B cell (primary cell): ENCODE results near the gene CALHM1.

ENCODE experiments used
- EZH2 ChIP-seq: IDR thresholded peaks from 2 replicates; pipeline ENCODE4 v1.6.1; 2012; ENCODE audit warnings: borderline replicate concordance, low read depth, mild to moderate bottlenecking, moderate library complexity, low read length; ENCODE audit not compliant: insufficient read depth, poor library complexity, severe bottlenecking
- TF ChIP-seq, protein P1 (sequence below): fragments of 200-600 bp; IDR thresholded peaks from one replicate; pipeline ENCODE4 v1.8.0; 2022; ENCODE audit warnings: antibody characterized with exemption, mild to moderate bottlenecking

DNA sequence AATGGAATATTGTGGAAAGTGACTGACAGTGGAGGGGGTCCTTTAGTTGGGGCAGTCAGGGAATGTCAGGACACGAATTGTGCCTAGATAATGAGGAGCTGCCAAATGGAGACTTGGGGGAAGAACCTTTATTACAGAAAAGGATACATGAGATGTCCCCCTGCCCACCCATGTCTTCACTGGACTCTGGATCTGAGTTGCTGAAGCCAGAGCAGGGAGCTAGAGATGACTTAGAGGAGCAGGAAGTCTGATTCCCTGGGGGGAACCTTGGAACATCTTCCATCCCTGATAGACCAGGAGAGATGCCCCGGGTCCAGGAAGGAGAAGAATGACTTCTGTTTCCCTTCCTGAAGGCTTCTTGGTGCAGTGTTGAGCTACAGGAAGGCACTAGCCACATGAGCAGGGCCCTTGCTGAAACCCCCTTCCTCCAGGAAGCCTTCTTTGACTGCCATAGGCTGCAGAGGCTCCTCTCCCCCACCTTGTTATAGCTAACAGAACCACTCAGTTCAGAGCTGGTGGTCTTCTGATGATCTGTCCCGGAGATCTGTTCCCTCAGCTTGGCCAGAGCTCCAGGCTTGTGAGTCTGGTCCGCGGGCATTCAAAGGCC lies 34.1 kb upstream of the CALHM1 start:
- TF ChIP-seq EZH2: no peak
- TF ChIP-seq, protein P1, sequence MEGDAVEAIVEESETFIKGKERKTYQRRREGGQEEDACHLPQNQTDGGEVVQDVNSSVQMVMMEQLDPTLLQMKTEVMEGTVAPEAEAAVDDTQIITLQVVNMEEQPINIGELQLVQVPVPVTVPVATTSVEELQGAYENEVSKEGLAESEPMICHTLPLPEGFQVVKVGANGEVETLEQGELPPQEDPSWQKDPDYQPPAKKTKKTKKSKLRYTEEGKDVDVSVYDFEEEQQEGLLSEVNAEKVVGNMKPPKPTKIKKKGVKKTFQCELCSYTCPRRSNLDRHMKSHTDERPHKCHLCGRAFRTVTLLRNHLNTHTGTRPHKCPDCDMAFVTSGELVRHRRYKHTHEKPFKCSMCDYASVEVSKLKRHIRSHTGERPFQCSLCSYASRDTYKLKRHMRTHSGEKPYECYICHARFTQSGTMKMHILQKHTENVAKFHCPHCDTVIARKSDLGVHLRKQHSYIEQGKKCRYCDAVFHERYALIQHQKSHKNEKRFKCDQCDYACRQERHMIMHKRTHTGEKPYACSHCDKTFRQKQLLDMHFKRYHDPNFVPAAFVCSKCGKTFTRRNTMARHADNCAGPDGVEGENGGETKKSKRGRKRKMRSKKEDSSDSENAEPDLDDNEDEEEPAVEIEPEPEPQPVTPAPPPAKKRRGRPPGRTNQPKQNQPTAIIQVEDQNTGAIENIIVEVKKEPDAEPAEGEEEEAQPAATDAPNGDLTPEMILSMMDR: no peak
